ENCODE measurements around the gene DDX28. TPM values are rescaled to one million over a fixed set of nuclear protein-coding genes. Genes with fewer than 3 reads are reported as not detected.

The DDX28 gene
- total RNA-seq, 2 experiments from 2014 or later = 11.6 to 12.3 TPM

- POLR2A ChIA-PET = interaction anchor here (1.3 to 18.9 kb wide), 7 partner anchors 12 to 128 kb away, joined by 3 to 514 read pairs (median 5); partner anchors contain the start of genes DPEP2, NFATC3 and PSMB10
- Mint-ChIP-seq H3K36me3 (ENCODE audit: low read depth) (peaks cover 52% of the 10 kb centered on the region), H3K27ac (peak overlapping the region; percentile 94), H3K9me3 (no peaks in the 10 kb centered on the region), H3K4me1 (peaks cover 89% of the 10 kb centered on the region), H3K27me3 (no peaks in the 10 kb centered on the region), H3K4me3 (peak overlapping the region; percentile 15)
- CTCF ChIA-PET = interaction anchor here (0.6 to 6.9 kb wide), 12 partner anchors 8 to 247 kb away, joined by 3 to 61 read pairs (median 5); partner anchors contain the start of gene NFATC3
- peak; percentile 77 for DNase-seq
Measured at GRCh38 chr16:68062910-68063393, 39.9 kb upstream of the DDX28 start.

GRCh38 chr16:68061396-68061795 lies 38.4 kb upstream of the DDX28 start:
- Mint-ChIP-seq H3K9me3 (no peaks in the 10 kb centered on the region), H3K36me3 (ENCODE audit: low read depth) (peaks cover 52% of the 10 kb centered on the region)
- POLR2A ChIA-PET = interaction anchor here (5.0 to 18.9 kb wide), 3 partner anchors 9 to 23 kb away, joined by 22 to 514 read pairs (median 40); partner anchors contain the start of gene NFATC3

GRCh38 chr16:68059804-68060203 lies 36.8 kb upstream of the DDX28 start:
- Mint-ChIP-seq H3K9me3 (no peaks in the 10 kb centered on the region), H3K27ac (peak overlapping the region; percentile 76), H3K36me3 (ENCODE audit: low read depth) (peaks cover 62% of the 10 kb centered on the region), H3K4me3 (peak overlapping the region; percentile 30), H3K4me1 (peaks cover 64% of the 10 kb centered on the region), H3K27me3 (no peaks in the 10 kb centered on the region)
- DNase-seq = no peak
- CTCF ChIA-PET = interaction anchor here (1.7 to 6.9 kb wide), 3 partner anchors 15 to 25 kb away, joined by 7 to 42 read pairs (median 15); partner anchors contain the start of gene NFATC3
- POLR2A ChIA-PET = interaction anchor here (5.0 to 18.9 kb wide), 2 partner anchors 10 to 24 kb away, joined by 22 to 514 read pairs; partner anchors contain the start of gene NFATC3

More at GRCh38 chr16:68061396-68061795, 38.4 kb upstream of the DDX28 start:
- Mint-ChIP-seq H3K27ac (peak overlapping the region; percentile 94), H3K4me1 (peaks cover 80% of the 10 kb centered on the region), H3K4me3 (no peak overlapping the region), H3K27me3 (no peaks in the 10 kb centered on the region)
- DNase-seq = no peak
- CTCF ChIA-PET = interaction anchor here (1.0 to 6.9 kb wide), 5 partner anchors 10 to 25 kb away, joined by 3 to 42 read pairs (median 7); partner anchors contain the start of gene NFATC3

- Mint-ChIP-seq H3K27me3 (no peaks in the 10 kb centered on the region), H3K4me3 (no peak overlapping the region), H3K4me1 (peaks cover 24% of the 10 kb centered on the region), H3K36me3 (ENCODE audit: low read depth) (peaks cover 60% of the 10 kb centered on the region), H3K9me3 (no peaks in the 10 kb centered on the region), H3K27ac (no peak overlapping the region)
- ChIA-PET POLR2A (interaction anchor here (0.6 kb wide), 1 partner anchor 122 kb away, joined by 4 read pairs; no protein-coding TSS in a partner anchor), CTCF (interaction anchor here (0.9 to 1.0 kb wide), 3 partner anchors 15 to 239 kb away, joined by 3 read pairs; no protein-coding TSS in a partner anchor)
- no peak for DNase-seq
Measured at GRCh38 chr16:68055395-68055794, 32.4 kb upstream of the DDX28 start.

- no peak overlapping the region for H3K4me3 Mint-ChIP-seq
- H3K36me3 Mint-ChIP-seq (ENCODE audit: low read depth) = peaks cover 38% of the 10 kb centered on the region
- no peak overlapping the region for H3K27ac Mint-ChIP-seq
- H3K9me3 Mint-ChIP-seq = no peaks in the 10 kb centered on the region
- CTCF ChIA-PET = no interaction called here
- H3K27me3 Mint-ChIP-seq = no peaks in the 10 kb centered on the region
- DNase-seq = no peak
- H3K4me1 Mint-ChIP-seq = no peaks in the 10 kb centered on the region
- POLR2A ChIA-PET = no interaction called here
Measured at GRCh38 chr16:68049449-68049848, 26.4 kb upstream of the DDX28 start.

- DNase-seq = no peak
- Mint-ChIP-seq H3K27me3 (no peaks in the 10 kb centered on the region), H3K27ac (no peak overlapping the region), H3K4me3 (no peak overlapping the region), H3K9me3 (no peaks in the 10 kb centered on the region), H3K4me1 (no peaks in the 10 kb centered on the region), H3K36me3 (ENCODE audit: low read depth) (peaks cover 32% of the 10 kb centered on the region)
- ChIA-PET CTCF (interaction anchor here (0.5 to 0.7 kb wide), 2 partner anchors 10 to 64 kb away, joined by 3 read pairs; no protein-coding TSS in a partner anchor), POLR2A (interaction anchor here (1.4 kb wide), 1 partner anchor 112 kb away, joined by 4 read pairs; no protein-coding TSS in a partner anchor)
Measured at GRCh38 chr16:68047987-68048386, 25.0 kb upstream of the DDX28 start.

GRCh38 chr16:68046106-68046505 lies 23.1 kb upstream of the DDX28 start:
- H3K4me3 Mint-ChIP-seq = no peak overlapping the region
- H3K36me3 Mint-ChIP-seq (ENCODE audit: low read depth) = peaks cover 22% of the 10 kb centered on the region
- H3K27ac Mint-ChIP-seq = no peak overlapping the region
- H3K9me3 Mint-ChIP-seq = no peaks in the 10 kb centered on the region
- POLR2A ChIA-PET = interaction anchor here (0.6 kb wide), 1 partner anchor 1173 kb away, joined by 3 read pairs; no protein-coding TSS in a partner anchor
- H3K27me3 Mint-ChIP-seq = no peaks in the 10 kb centered on the region
- CTCF ChIA-PET = interaction anchor here (0.6 to 1.1 kb wide), 3 partner anchors 18 to 618 kb away, joined by 3 read pairs; no protein-coding TSS in a partner anchor
- H3K4me1 Mint-ChIP-seq = no peaks in the 10 kb centered on the region
- DNase-seq = no peak

- no peaks in the 10 kb centered on the region for H3K27me3 Mint-ChIP-seq
- ChIA-PET POLR2A (interaction anchor here (1.1 to 2.0 kb wide), 4 partner anchors 19 to 106 kb away, joined by 3 to 16 read pairs (median 4); partner anchors contain the start of genes DDX28, DPEP2, DUS2 and PSMB10), CTCF (interaction anchor here (0.6 to 2.8 kb wide), 14 partner anchors 14 to 183 kb away, joined by 3 to 15 read pairs (median 6); partner anchors contain the start of genes DPEP2NB and NRN1L)
- no peak for DNase-seq
- H3K9me3 Mint-ChIP-seq = no peaks in the 10 kb centered on the region
- H3K36me3 Mint-ChIP-seq (ENCODE audit: low read depth) = peaks cover 23% of the 10 kb centered on the region
- peaks cover 25% of the 10 kb centered on the region for H3K4me1 Mint-ChIP-seq
- no peak overlapping the region for H3K4me3 Mint-ChIP-seq
- no peak overlapping the region for H3K27ac Mint-ChIP-seq
Measured at GRCh38 chr16:68041783-68042182, 18.8 kb upstream of the DDX28 start.

GRCh38 chr16:68040506-68041288 lies 17.7 kb upstream of the DDX28 start:
- POLR2A ChIA-PET = interaction anchor here (0.6 to 2.4 kb wide), 11 partner anchors 9 to 157 kb away, joined by 3 to 16 read pairs (median 3); partner anchors contain the start of genes DDX28, DPEP2, DUS2 and PSMB10

GRCh38 chr16:68037841-68038597 lies 15.0 kb upstream of the DDX28 start:
- CTCF ChIA-PET = interaction anchor here (0.7 to 1.7 kb wide), 3 partner anchors 10 to 103 kb away, joined by 3 read pairs; no protein-coding TSS in a partner anchor
- no peak overlapping the region for H3K4me3 Mint-ChIP-seq
- H3K9me3 Mint-ChIP-seq = no peaks in the 10 kb centered on the region
- POLR2A ChIA-PET = interaction anchor here (1.1 kb wide), 2 partner anchors 15 to 102 kb away, joined by 3 read pairs; partner anchors contain the start of genes DDX28, DUS2 and PSMB10
- DNase-seq = no peak
- H3K27ac Mint-ChIP-seq = peak overlapping the region; percentile 61
- peaks cover 24% of the 10 kb centered on the region for H3K36me3 Mint-ChIP-seq (ENCODE audit: low read depth)
- H3K27me3 Mint-ChIP-seq = no peaks in the 10 kb centered on the region
- H3K4me1 Mint-ChIP-seq = peaks cover 37% of the 10 kb centered on the region

More at GRCh38 chr16:68040506-68041288, 17.7 kb upstream of the DDX28 start:
- peak; percentile 91 for DNase-seq
- CTCF ChIA-PET = interaction anchor here (0.5 to 2.8 kb wide), 56 partner anchors 10 to 519 kb away, joined by 3 to 36 read pairs (median 4); partner anchors contain the start of genes DDX28, DPEP2, DPEP2NB and DUS2
- Mint-ChIP-seq H3K4me1 (peaks cover 29% of the 10 kb centered on the region), H3K36me3 (ENCODE audit: low read depth) (peaks cover 26% of the 10 kb centered on the region), H3K27ac (peak overlapping the region; percentile 74), H3K27me3 (no peaks in the 10 kb centered on the region), H3K9me3 (no peaks in the 10 kb centered on the region), H3K4me3 (no peak overlapping the region)

- peaks cover 38% of the 10 kb centered on the region for H3K36me3 Mint-ChIP-seq (ENCODE audit: low read depth)
- peak overlapping the region; percentile 15 for H3K27ac Mint-ChIP-seq
- no peak overlapping the region for H3K4me3 Mint-ChIP-seq
- peaks cover 48% of the 10 kb centered on the region for H3K4me1 Mint-ChIP-seq
- POLR2A ChIA-PET = interaction anchor here (1.3 to 1.6 kb wide), 3 partner anchors 13 to 58 kb away, joined by 3 to 12 read pairs (median 3); partner anchors contain the start of genes DDX28, DUS2 and NFATC3
- H3K27me3 Mint-ChIP-seq = no peaks in the 10 kb centered on the region
- CTCF ChIA-PET = interaction anchor here (1.5 kb wide), 1 partner anchor 93 kb away, joined by 3 read pairs; no protein-coding TSS in a partner anchor
- no peaks in the 10 kb centered on the region for H3K9me3 Mint-ChIP-seq
- no peak for DNase-seq
Measured at GRCh38 chr16:68035227-68035626, 12.2 kb upstream of the DDX28 start.

Measured in activated CD4-positive, alpha-beta memory T cell treated with anti-CD3 and anti-CD28 coated beads, Interleukin-2, amount 10 ng/mL, durations not matched to agents 7 days and 5 days (primary cell).